ENCODE data around the gene CPTP. TPM values are rescaled to one million over a fixed set of nuclear protein-coding genes. Genes with fewer than 3 reads are reported as not detected.

Gene CPTP
- total and polyA plus RNA-seq, 2 of the 13 experiments (the other 11 are each of a cell fraction or from before 2014, with no cell fraction given): 5.5 to 9.3 TPM

DNA sequence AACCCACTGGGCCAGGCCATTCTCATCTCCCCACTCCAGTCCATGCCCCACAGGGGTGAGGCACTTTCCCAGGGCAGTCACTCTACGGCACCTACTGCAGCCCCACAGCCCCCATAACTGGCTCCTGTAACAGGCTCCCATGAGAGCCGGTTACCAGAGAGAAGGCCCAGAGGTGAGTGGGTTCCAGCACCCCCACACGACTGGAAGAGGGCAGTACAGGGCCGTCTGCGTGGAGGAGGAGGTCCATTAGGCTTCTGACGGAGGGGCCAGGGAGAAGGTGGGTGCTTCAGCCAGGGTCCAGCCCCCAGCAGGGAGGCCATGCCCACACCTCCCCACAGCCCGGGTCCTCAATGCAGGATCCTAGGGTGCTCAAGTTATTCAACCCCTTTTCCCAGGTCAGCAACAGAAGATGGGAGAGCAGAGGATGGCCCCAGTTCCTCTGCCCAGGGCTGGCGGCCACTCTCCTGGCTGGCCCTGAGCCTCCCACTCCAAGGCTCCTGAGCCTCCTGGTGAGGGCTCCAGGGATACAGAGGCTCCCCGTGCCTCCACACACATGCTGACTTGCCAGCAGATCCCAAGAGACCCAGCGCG is 18.4 kb upstream of the CPTP start (continued):
- TF ChIP-seq KMT2B (CRISPR knock-in tag; IDR thresholded peaks at IDR 0.05): 0 out of 2 replicates have a peak, but pooled peaks have one; percentile 22
- no peak for TF ChIP-seq PAXIP1 (CRISPR knock-in tag; conservative IDR thresholded peaks at IDR 0.05)
- no peak for TF ChIP-seq NBN (conservative IDR thresholded peaks at IDR 0.05)
- no peak for TF ChIP-seq CREM (IDR thresholded peaks at IDR 0.05)
- TF ChIP-seq CREM (CRISPR knock-in tag; IDR thresholded peaks at IDR 0.05): no peak
- no peak for TF ChIP-seq PBX3 (CRISPR knock-in tag; IDR thresholded peaks at IDR 0.05; ENCODE audit: borderline replicate concordance)
- TF ChIP-seq STAG1 (CRISPR knock-in tag; IDR thresholded peaks at IDR 0.05): no peak
- no peak for TF ChIP-seq JARID2 (CRISPR knock-in tag; IDR thresholded peaks at IDR 0.05; ENCODE audit: insufficient replicate concordance)
- TF ChIP-seq XBP1 (CRISPR knock-in tag; IDR thresholded peaks at IDR 0.05): no peak
- no peak for TF ChIP-seq FLYWCH1 (CRISPR knock-in tag; IDR thresholded peaks at IDR 0.05)
- TF ChIP-seq ZNF776 (CRISPR knock-in tag; IDR thresholded peaks at IDR 0.05): no peak
- TF ChIP-seq BRCA1 (CRISPR knock-in tag; IDR thresholded peaks at IDR 0.05): no peak
- TF ChIP-seq ZNF614 (CRISPR knock-in tag; IDR thresholded peaks at IDR 0.05; ENCODE audit: borderline replicate concordance): 0 out of 2 replicates have a peak, but pooled peaks have one; percentile 13
- TF ChIP-seq PCBP1 (IDR thresholded peaks at IDR 0.05; ENCODE audit: borderline replicate concordance, low read depth, low read length): no peak
- TF ChIP-seq ZKSCAN1 (IDR thresholded peaks at IDR 0.05; ENCODE audit: low read length): no peak
- TF ChIP-seq ZNF138 (CRISPR knock-in tag; IDR thresholded peaks at IDR 0.05; ENCODE audit: low read depth): no peak
- no peak for TF ChIP-seq HOMEZ (CRISPR knock-in tag; IDR thresholded peaks at IDR 0.05; ENCODE audit: low read depth)
- no peak for TF ChIP-seq ZNF296 (CRISPR knock-in tag; conservative IDR thresholded peaks at IDR 0.05)
- no peak for TF ChIP-seq PTBP1 (IDR thresholded peaks at IDR 0.05; ENCODE audit: low read depth, low read length, poor library complexity, severe bottlenecking)
- TF ChIP-seq ZNF570 (CRISPR knock-in tag; IDR thresholded peaks at IDR 0.05; ENCODE audit: borderline replicate concordance): no peak
- TF ChIP-seq IKZF4 (CRISPR knock-in tag; IDR thresholded peaks at IDR 0.05; ENCODE audit: borderline replicate concordance, low read depth, not compliant biosample characterization): no peak
- TF ChIP-seq ZNF547 (CRISPR knock-in tag; IDR thresholded peaks at IDR 0.05): no peak
- no peak for TF ChIP-seq ZNF260 (CRISPR knock-in tag; IDR thresholded peaks at IDR 0.05; ENCODE audit: borderline replicate concordance, low read depth)
- no peak for TF ChIP-seq FOXP1 (IDR thresholded peaks at IDR 0.05)
- no peak for TF ChIP-seq FOXP1 (CRISPR knock-in tag; IDR thresholded peaks at IDR 0.05)
